NCI-H2171 (cell line): ENCODE measurements around the gene BFSP2.

Experiments used
- DNase-seq: peaks from one replicate; lab custom pipeline; 2025; lab: John Stamatoyannopoulos, UW

The BFSP2 gene

DNA sequence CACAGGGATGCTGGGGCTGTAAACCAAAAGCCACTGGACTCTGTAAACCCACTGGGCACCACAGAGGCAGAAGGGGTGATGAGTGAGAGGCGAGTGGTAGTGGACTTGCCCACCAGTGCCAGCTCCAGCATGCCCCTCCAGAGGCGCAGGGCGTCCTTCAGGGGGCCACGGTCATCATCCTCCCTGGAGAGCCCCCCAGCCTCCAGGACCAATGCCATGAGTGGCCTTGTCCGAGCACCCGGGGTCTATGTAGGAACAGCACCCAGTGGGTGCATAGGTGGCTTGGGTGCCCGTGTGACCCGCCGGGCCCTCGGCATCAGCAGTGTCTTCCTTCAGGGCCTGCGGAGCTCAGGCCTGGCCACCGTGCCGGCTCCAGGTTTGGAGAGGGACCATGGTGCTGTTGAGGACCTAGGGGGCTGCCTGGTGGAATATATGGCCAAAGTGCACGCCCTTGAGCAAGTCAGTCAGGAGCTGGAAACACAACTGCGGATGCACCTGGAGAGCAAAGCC, at the start of gene BFSP2:
Gene BFSP2 (plus strand): TSS at position 51 of the 510 bp plus-strand sequence. CDS start 28 bp downstream, at position 79.
- DNase-seq: no peak

GRCh38 chr3:133354721-133355120, 45.1 kb upstream of the BFSP2 start:
- DNase-seq: no peak

DNA sequence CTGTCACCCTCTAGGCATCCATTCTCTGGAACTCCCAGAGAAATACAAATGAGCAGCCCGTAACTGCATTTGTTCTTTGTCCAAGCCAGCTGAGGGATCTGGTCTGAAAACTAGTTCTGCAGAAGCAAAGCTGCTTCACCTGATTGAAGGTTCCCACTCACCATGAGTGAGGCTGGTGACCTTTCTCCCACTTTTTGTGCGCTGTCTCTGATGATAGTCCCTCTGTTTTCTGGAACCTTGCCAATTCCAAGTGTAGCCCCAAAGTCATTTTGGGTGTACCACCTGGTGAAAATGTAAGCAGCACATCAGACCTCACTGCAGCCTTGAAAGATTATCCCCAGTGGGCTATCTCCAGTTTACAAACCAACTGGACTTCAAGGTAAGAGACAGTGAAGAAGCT, 39.4 kb upstream of the BFSP2 start:
- DNase-seq: no peak

DNA sequence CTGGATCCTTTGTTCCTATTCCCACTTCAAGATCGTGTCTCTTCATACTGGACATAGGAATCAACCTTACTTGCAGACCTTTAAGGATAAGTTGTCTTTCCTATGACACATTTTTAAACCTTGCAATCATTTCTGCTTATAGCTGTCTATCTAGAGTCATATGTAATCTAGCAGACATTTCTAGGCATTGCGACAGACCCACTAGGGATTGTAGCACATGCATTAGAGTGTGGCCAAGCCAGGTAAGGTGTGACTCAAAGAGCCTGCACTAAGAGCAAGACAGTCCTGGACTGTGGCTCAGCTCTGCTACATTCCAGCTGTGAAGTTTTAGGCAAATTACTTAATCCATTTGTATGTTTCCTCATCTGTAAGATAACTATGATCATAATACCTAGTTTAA, 38.8 kb upstream of the BFSP2 start:
- no peak for DNase-seq

DNA sequence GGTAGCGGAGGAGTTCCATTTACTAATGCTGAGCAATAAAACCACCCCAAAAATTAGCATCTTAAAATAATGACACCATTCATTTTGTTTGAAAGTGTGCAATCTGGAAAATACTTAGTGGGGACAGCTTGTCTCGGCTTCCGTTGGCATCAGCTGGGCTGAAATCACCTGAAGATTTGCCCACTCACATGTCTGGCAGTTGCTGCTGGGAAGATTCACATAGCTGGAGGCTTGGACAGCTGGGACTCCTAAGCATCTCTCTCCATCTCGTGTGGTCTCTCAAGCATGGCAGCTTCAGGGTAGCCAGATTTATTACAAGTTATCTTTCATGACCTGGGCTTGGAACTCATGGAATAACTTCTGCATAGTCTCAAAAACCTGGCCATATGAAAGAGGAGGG, 38.4 kb upstream of the BFSP2 start:
- no peak for DNase-seq

GRCh38 chr3:133362539-133362938, 37.3 kb upstream of the BFSP2 start:
- DNase-seq: no peak

GRCh38 chr3:133364704-133365103, 35.2 kb upstream of the BFSP2 start:
- DNase-seq: no peak

GRCh38 chr3:133366921-133367320, 32.9 kb upstream of the BFSP2 start:
- DNase-seq: no peak

DNA sequence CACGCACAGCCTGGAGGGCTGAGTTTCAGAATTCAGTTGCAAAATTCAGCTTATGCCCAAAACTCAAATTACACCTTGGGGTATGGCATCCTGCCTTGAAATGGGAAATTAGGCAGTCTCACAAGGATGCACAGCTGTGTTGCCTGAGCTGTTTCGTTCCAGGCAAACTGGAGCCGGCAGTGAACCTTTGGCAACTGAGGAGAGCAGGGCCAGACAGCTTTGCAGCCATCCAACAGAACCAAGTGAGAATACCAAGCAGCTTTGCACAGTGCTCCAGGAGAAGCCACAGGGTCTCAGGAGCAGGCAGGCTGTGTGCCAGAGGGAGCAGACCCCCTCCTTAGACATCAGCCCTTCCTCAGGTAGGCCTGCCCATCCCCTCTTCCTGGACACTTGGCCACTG, 32.5 kb upstream of the BFSP2 start:
- no peak for DNase-seq

DNA sequence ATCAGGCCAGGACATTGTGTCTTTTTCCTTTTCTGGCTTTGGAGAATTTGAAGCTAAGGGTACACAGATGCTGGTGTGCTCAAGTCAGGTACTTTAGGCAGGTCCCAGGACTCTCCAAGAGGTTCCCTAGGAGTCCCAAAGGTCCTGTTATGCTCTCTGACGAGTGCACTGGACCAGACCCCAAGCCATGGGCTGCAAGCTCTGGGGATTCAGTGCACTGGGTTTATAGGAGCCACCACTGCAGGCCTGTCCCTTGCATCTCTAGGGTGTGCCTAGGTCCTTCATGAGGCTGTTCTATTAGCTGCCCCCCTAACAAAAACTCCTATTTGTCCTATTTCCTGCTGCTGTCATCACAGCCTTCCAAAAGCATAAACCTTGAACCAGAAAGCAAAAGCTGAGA, 31.9 kb upstream of the BFSP2 start:
- no peak for DNase-seq

DNA sequence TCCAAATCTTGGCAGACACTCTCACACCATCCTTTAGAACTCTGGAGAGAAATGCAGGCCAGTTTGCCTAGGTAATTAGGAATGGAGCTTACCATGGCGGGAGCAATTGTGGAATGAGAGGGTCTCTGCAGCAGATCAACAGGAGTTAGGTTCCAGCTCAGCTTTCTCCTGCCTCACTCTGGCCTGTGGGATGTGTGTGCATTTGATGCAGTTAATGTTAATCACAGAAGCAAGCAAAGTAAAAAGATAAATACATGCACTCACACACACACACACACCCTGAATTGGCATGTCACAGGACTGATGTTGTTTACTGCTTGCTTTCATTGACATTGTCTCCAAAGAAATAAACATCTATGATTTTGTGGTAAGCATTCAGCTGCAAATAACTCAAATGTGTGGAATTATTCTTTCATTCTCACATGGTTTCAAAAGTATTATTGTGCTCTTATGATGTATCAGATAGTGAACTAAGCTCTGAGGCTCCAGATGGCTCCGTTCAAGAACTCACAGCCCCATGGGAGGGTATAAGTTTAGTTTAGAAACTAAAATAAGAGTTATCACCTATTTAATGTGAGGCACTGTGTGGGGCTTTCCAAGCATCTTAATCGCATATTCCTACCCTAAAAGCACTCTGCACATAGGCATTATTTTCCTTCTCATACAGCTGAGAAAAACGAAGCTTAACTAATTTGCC, 31.3 kb upstream of the BFSP2 start:
- DNase-seq: no peak

GRCh38 chr3:133369068-133369440, 30.8 kb upstream of the BFSP2 start:
- DNase-seq: no peak

DNA sequence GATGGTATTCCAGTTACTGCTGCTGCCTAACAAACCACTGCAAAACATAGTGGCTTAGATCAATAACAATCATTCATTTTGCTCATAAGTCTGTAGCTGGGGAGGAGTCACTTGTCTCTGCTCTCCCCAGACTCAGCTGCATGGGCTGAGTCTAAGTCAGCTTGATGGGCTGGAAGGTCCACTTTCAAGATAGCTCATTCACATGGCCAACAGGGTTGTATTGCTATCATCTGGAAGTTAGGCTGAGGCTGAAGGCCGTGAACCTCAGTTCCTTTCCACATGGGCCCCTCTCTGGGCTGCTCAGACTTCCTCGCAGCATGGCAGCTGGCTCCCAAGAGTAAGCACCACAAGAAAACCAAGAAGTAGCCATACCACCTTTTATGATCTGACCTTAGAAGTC, 28.7 kb upstream of the BFSP2 start:
- no peak for DNase-seq

GRCh38 chr3:133371676-133372075, 28.2 kb upstream of the BFSP2 start:
- DNase-seq: no peak

- no peak for DNase-seq
Measured at GRCh38 chr3:133374708-133375402, 25.0 kb upstream of the BFSP2 start.

DNA sequence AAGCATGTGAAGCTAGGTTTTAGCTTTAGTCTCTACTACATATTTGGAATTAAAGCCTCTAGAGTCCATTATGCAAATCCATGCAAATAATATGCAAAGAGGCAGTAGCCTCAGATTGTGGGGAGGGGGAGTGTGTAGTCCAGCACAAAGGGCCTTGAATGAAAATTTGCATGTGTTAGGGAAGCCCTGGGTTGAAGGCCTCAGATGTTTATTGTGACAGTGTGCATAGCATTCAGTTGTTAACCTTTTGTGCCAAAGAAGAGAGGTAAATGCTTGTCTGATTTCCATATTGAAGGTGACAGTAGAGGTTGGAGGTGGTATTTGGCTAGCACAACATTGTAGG, 24.5 kb upstream of the BFSP2 start:
- DNase-seq: no peak

DNA sequence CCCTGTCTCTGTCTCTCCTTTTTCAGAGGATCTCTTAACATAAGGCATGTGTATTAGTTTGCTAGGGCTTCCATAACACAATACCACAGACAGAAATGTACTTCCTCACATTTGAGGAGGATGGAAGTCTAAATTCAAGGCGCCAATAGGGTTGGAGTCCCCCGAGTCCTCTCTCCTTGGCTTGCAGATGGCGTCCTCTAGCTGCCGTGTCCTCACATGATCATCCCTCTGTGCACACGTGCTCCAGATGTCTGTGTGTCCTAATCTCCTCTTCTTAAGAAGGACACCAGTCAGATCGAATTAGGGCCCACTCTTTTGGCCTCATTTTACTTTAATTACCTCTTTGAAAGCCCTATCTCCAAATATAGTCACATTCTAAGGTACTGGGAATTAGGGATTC, 23.0 kb upstream of the BFSP2 start:
- no peak for DNase-seq

DNA sequence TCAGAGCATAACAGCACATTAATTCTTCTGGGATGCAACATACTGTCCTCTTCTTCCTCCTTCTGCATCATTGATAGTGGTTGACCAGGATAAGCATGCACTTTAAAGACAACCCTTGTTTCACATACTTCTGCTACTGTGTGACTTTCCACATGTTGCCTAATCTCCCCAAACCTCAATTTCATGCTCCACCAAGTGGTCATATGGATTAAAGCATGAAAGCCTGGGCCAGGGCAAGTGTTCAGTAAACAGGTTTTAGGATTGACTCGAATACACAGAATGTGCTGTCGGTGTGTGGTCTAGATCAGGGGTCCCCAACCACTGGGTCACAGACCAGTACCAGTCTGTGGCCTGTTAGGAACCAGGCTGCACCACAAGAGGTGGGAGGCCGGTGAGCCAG, 22.5 kb upstream of the BFSP2 start:
- no peak for DNase-seq

- DNase-seq: no peak
Measured at GRCh38 chr3:133379926-133380325, 19.9 kb upstream of the BFSP2 start.

GRCh38 chr3:133380481-133381225, 19.2 kb upstream of the BFSP2 start:
- DNase-seq: no peak

DNA sequence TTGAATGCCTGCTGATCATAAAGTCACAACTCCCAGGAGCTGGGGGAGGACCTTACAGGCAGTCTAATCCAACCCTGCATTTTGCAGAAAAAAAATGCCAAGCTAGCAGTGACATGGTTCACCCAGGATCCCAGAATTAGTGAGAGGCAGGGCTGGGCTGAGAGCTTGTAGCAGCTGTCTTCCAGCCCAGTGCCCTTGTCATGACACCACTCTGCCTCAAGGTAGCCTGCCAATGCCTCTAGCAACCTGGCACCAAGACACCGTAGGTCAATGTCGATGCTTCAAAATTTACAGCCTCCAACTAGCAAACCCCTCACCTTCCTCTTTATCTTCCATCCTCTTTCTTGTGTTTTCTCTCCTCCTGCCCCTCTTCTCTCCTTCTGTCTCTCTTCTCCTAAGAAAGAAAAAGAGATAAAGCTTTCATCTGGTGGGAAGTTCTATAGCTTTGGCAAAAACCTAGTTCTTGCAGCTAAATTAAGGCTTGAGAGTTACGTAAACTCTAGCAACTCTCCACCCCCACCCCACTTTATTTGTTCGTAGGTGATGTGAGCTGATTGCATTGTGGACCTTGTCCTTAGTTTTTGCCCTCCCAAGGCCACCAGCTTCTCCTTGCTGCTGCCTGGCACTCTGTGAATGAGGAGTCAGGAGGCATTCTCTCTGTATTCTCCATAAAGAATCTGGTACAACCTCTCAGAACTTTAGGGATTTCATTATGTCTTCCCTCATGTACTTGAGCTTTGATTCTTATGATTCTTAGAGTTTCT, 18.3 kb upstream of the BFSP2 start:
- no peak for DNase-seq

- no peak for DNase-seq
Measured at GRCh38 chr3:133383175-133383574, 16.7 kb upstream of the BFSP2 start.
